ENCODE measurements around the gene FLNB. TPM values are rescaled to one million over a fixed set of nuclear protein-coding genes. Genes with fewer than 3 reads are reported as not detected.

FLNB gene
- total and polyA plus RNA-seq, 9 of the 15 experiments (the other 6 are each of a cell fraction or from before 2014, with no cell fraction given), result 9.4 to 48.1 (median 25.6) TPM

GRCh38 chr3:57983734-57984518 lies 24.3 kb upstream of the FLNB start (continued):
- TF ChIP-seq, protein P1, sequence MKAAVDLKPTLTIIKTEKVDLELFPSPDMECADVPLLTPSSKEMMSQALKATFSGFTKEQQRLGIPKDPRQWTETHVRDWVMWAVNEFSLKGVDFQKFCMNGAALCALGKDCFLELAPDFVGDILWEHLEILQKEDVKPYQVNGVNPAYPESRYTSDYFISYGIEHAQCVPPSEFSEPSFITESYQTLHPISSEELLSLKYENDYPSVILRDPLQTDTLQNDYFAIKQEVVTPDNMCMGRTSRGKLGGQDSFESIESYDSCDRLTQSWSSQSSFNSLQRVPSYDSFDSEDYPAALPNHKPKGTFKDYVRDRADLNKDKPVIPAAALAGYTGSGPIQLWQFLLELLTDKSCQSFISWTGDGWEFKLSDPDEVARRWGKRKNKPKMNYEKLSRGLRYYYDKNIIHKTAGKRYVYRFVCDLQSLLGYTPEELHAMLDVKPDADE (conservative IDR thresholded peaks at IDR 0.05; ENCODE audit: control insufficient read depth, low read depth, low read length), result no peak
- TF ChIP-seq RBM25 (IDR thresholded peaks at IDR 0.05; ENCODE audit: low read depth, low read length, severe bottlenecking) (peak; percentile 47), NCOR1 (IDR thresholded peaks at IDR 0.05) (peak; percentile 49; the same call in 1 of the 2 replicates), TAF9B (IDR thresholded peaks at IDR 0.05; ENCODE audit: partially characterized antibody) (peak; percentile 29), NEUROD1 (IDR thresholded peaks at IDR 0.05; ENCODE audit: borderline replicate concordance, low read depth, low read length, partially characterized antibody) (peak; percentile 44), CBX5 (IDR thresholded peaks at IDR 0.05; ENCODE audit: borderline replicate concordance, low read depth) (no peak), KDM1A (IDR thresholded peaks at IDR 0.05) (peak; percentile 98), ZKSCAN8 (CRISPR knock-in tag; IDR thresholded peaks at IDR 0.05) (peak; percentile 71; the same call in 1 of the 2 replicates), RCOR1 (IDR thresholded peaks at IDR 0.05; ENCODE audit: borderline replicate concordance in 1 of 2, low read depth in 2 of 2, low read length in 2 of 2) (peak; percentile 61 to 95; a peak in 3 of 4 replicates), TRIM24 (IDR thresholded peaks at IDR 0.05) (peak in 1 of 2 experiments; percentile 54; a peak in 2 of 4 replicates), ZNF764 (CRISPR knock-in tag; IDR thresholded peaks at IDR 0.05; ENCODE audit: low read depth) (no peak), JUN (IDR thresholded peaks at IDR 0.05; ENCODE audit: borderline replicate concordance, low read depth, low read length) (0 out of 2 replicates have a peak, but pooled peaks have one; percentile 61), JUN (CRISPR knock-in tag; IDR thresholded peaks at IDR 0.05; ENCODE audit: borderline replicate concordance) (no peak), MAFK (IDR thresholded peaks at IDR 0.05; ENCODE audit: low read length) (peak; percentile 75), CREM (IDR thresholded peaks at IDR 0.05; ENCODE audit: low read depth) (peak; percentile 55; the same call in 1 of the 2 replicates), CTBP1 (IDR thresholded peaks at IDR 0.05; ENCODE audit: borderline replicate concordance) (peak; percentile 83; the same call in 1 of the 2 replicates), ZFP30 (CRISPR knock-in tag; IDR thresholded peaks at IDR 0.05; ENCODE audit: borderline replicate concordance) (no peak), FOXM1 (IDR thresholded peaks at IDR 0.05; ENCODE audit: low read depth) (peak; percentile 35; the same call in 1 of the 2 replicates), FOXM1 (CRISPR knock-in tag; IDR thresholded peaks at IDR 0.05; ENCODE audit: low read depth) (no peak), HDAC2 (IDR thresholded peaks at IDR 0.05) (peak; percentile 86), SPI1 (IDR thresholded peaks at IDR 0.05; ENCODE audit: borderline replicate concordance, low read depth, low read length) (peak; percentile 81), ETV1 (tag; conservative IDR thresholded peaks at IDR 0.05; ENCODE audit: low read depth) (peak; percentile 78), NR2C2 (CRISPR knock-in tag; IDR thresholded peaks at IDR 0.05) (no peak), NR2C2 (tag; IDR thresholded peaks at IDR 0.05) (peak; percentile 91), UBTF (IDR thresholded peaks at IDR 0.05; ENCODE audit: borderline replicate concordance in 1 of 2, low read depth in 2 of 2, low read length in 2 of 2) (0 out of 4 replicates have a peak, but pooled peaks of 1 of the 2 experiments have one; percentile 29), MEF2D (tag; conservative IDR thresholded peaks at IDR 0.05; ENCODE audit: low read depth) (no peak), MEIS2 (IDR thresholded peaks at IDR 0.05; ENCODE audit: partially characterized antibody) (peak; percentile 70)

Data from K562 (cell line).